ENCODE results near the gene ASGR2.
"Not testable (repeated sequence)": the region's sequence is repeated elsewhere in the genome, so short reads cannot be mapped to it uniquely, and the experiment has no call there.

DNA sequence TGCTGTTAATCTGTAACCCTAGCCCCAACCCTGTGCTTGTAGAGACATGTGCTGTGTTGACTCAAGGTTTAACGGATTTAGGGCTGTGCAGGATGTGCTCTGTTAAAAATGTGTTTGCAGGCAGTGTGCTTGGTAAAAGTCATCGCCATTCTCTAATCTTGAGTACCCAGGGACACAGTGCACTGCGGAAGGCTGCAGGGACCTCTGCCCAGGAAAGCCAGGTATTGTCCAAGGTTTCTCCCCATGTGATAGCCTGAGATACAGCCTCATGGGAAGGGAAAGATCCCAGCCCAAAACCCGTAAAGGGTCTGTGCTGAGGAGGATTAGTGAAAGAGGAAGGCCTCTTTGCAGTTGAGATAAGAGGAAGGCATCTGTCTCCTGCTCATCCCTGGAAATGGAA, 26.2 kb downstream of the ASGR2 start:
- not testable (repeated sequence) for TF ChIP-seq CTCF, POLR2A (IDR thresholded peaks at IDR 0.05)

Data from Peyer's patch (tissue), 4 donors.